ENCODE results near the gene PSMG2. TPM values are rescaled to one million over a fixed set of nuclear protein-coding genes. Genes with fewer than 3 reads are reported as not detected.
"Not testable (repeated sequence)": the region's sequence is repeated elsewhere in the genome, so short reads cannot be mapped to it uniquely, and the experiment has no call there.

Gene PSMG2
- polyA plus RNA-seq, 1 of the 3 experiments (the other 2 are of a cell fraction): 36.0 TPM

- WGBS (ENCODE audit: low lambda C conversion rate): 86% methylated on average over 6 of the region's 6 CpGs
- H3K79me2 ChIP-seq (ENCODE audit: insufficient read depth): no peaks in the 10 kb centered on the region
- H3K27me3 ChIP-seq (ENCODE audit: insufficient read depth): no peaks in the 10 kb centered on the region
- H3K9me3 ChIP-seq: no peaks in the 10 kb centered on the region
- no peaks in the 10 kb centered on the region for H3K9me2 ChIP-seq
- H4K20me1 ChIP-seq (ENCODE audit: insufficient read depth): no peaks in the 10 kb centered on the region
- H2AFZ ChIP-seq (ENCODE audit: low read depth): no peak overlapping the region
- ChIA-PET POLR2A (no interaction called here), CTCF (no interaction called here)
- no peaks in the 10 kb centered on the region for H3K36me3 ChIP-seq (replicated peaks in 1 of 2; ENCODE audit: control insufficient read depth in 1 of 2, insufficient read depth in 2 of 2, low read length in 1 of 2)
- TF ChIP-seq FOSL2 (IDR thresholded peaks at IDR 0.05; ENCODE audit: borderline replicate concordance, low read depth): no peak
- no peak for TF ChIP-seq FOXJ3 (CRISPR knock-in tag; IDR thresholded peaks at IDR 0.05)
- no peak for TF ChIP-seq CHD2 (IDR thresholded peaks at IDR 0.05; ENCODE audit: low read length, partially characterized antibody)
- TF ChIP-seq MAX (IDR thresholded peaks at IDR 0.05; ENCODE audit: low read depth): no peak
- TF ChIP-seq TCF12 (IDR thresholded peaks at IDR 0.05): no peak
- no peak for TF ChIP-seq CTCF (IDR thresholded peaks at IDR 0.05)
- peaks cover 3% of the 10 kb centered on the region for H3F3A ChIP-seq (replicated peaks; ENCODE audit: insufficient read depth)
- H3K4me2 ChIP-seq: no peak overlapping the region
- no peak overlapping the region for H3K4me3 ChIP-seq (ENCODE audit: low read depth in 2 of 2, low read length in 1 of 2)
- no peak overlapping the region for H3K27ac ChIP-seq (ENCODE audit: low read depth in 2 of 2, low read length in 1 of 2)
- no peak overlapping the region for H3K9ac ChIP-seq
- DNase-seq: no peak
- H3K4me1 ChIP-seq (ENCODE audit: control insufficient read depth in 1 of 2, insufficient read depth in 2 of 2, low read depth in 1 of 2, low read length in 1 of 2): peaks cover 0 to 7% of the 10 kb centered on the region in 2 experiments; a peak in 1 of 4 replicates
Measured at GRCh38 chr18:12754511-12754910, 51.7 kb downstream of the PSMG2 start.

- POLR2A ChIA-PET; H2AFZ ChIP-seq (ENCODE audit: low read depth); H4K20me1 ChIP-seq (ENCODE audit: insufficient read depth); H3K9me2 ChIP-seq; CTCF ChIA-PET; H3K9me3 ChIP-seq; H3K4me1 ChIP-seq (ENCODE audit: control insufficient read depth in 1 of 2, insufficient read depth in 2 of 2, low read depth in 1 of 2, low read length in 1 of 2); H3K27ac ChIP-seq (ENCODE audit: low read depth in 2 of 2, low read length in 1 of 2); H3K4me3 ChIP-seq (ENCODE audit: low read depth in 2 of 2, low read length in 1 of 2); H3F3A ChIP-seq (replicated peaks; ENCODE audit: insufficient read depth); H3K27me3 ChIP-seq (ENCODE audit: insufficient read depth); H3K9ac ChIP-seq; H3K79me2 ChIP-seq (ENCODE audit: insufficient read depth); H3K4me2 ChIP-seq; DNase-seq; H3K36me3 ChIP-seq (replicated peaks in 1 of 2; ENCODE audit: control insufficient read depth in 1 of 2, insufficient read depth in 2 of 2, low read length in 1 of 2): not testable (repeated sequence)
- 94% methylated on average over 2 of the region's 6 CpGs for WGBS (ENCODE audit: low lambda C conversion rate)
Measured at GRCh38 chr18:12755606-12756005, 52.8 kb downstream of the PSMG2 start.

DNA sequence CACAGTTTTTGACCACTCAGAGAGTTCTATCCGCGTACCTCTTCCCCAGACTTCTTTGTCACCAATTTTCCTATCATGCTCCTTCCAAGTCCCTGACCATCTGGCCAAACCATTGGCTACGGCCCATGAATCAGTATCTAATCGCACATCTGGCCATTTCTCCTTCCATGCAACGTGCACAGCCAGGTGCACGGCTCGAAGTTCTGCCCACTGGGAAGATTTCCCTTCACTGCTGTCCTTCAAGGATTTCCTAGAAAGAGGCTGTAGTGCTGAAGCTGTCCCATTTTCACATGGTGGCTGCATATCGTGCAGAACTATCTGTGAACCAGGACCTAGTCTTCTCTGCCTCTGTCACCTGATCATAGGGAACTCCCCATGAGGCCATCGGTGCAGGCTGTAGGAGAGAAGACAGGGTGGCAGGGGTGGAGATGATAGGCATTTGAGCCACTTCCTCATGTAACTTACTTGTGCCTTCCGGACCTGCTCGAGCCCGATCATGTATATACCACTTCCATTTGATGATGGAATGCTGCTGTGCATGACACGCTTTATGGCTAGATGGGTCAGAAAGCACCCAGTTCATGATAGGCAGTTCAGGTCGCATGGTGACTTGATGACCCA is 53.9 kb downstream of the PSMG2 start:
- H3K9ac ChIP-seq; H3K27ac ChIP-seq (ENCODE audit: low read depth in 2 of 2, low read length in 1 of 2); POLR2A ChIA-PET; H2AFZ ChIP-seq (ENCODE audit: low read depth); H3K36me3 ChIP-seq (replicated peaks in 1 of 2; ENCODE audit: control insufficient read depth in 1 of 2, insufficient read depth in 2 of 2, low read length in 1 of 2); H4K20me1 ChIP-seq (ENCODE audit: insufficient read depth); H3K4me3 ChIP-seq (ENCODE audit: low read depth in 2 of 2, low read length in 1 of 2); H3K9me3 ChIP-seq; H3K4me1 ChIP-seq (ENCODE audit: control insufficient read depth in 1 of 2, insufficient read depth in 2 of 2, low read depth in 1 of 2, low read length in 1 of 2); H3K27me3 ChIP-seq (ENCODE audit: insufficient read depth); DNase-seq; H3K9me2 ChIP-seq; H3F3A ChIP-seq (replicated peaks; ENCODE audit: insufficient read depth); H3K4me2 ChIP-seq; H3K79me2 ChIP-seq (ENCODE audit: insufficient read depth): not testable (repeated sequence)
- WGBS (ENCODE audit: low lambda C conversion rate): 75% methylated on average over 10 of the region's 14 CpGs
- CTCF ChIA-PET: interaction anchor here (0.8 kb wide), 1 partner anchor 130 kb away, joined by 3 read pairs; no protein-coding TSS in a partner anchor

GRCh38 chr18:12758566-12758965 is 55.7 kb downstream of the PSMG2 start:
- H2AFZ ChIP-seq (ENCODE audit: low read depth); H3K36me3 ChIP-seq (replicated peaks in 1 of 2; ENCODE audit: control insufficient read depth in 1 of 2, insufficient read depth in 2 of 2, low read length in 1 of 2); H3K9me3 ChIP-seq; H3K27ac ChIP-seq (ENCODE audit: low read depth in 2 of 2, low read length in 1 of 2); H3K9ac ChIP-seq; DNase-seq; POLR2A ChIA-PET; H3K4me1 ChIP-seq (ENCODE audit: control insufficient read depth in 1 of 2, insufficient read depth in 2 of 2, low read depth in 1 of 2, low read length in 1 of 2); H3K27me3 ChIP-seq (ENCODE audit: insufficient read depth); H3F3A ChIP-seq (replicated peaks; ENCODE audit: insufficient read depth); H3K79me2 ChIP-seq (ENCODE audit: insufficient read depth); H3K4me3 ChIP-seq (ENCODE audit: low read depth in 2 of 2, low read length in 1 of 2); H3K4me2 ChIP-seq; H4K20me1 ChIP-seq (ENCODE audit: insufficient read depth); H3K9me2 ChIP-seq: not testable (repeated sequence)
- WGBS (ENCODE audit: low lambda C conversion rate): 53% methylated on average over 3 of the region's 3 CpGs
- CTCF ChIA-PET: interaction anchor here (0.7 to 1.5 kb wide), 3 partner anchors 14 to 27 kb away, joined by 3 to 4 read pairs (median 3); no protein-coding TSS in a partner anchor
